Measurements from ENCODE around the gene PRAMEF5.
"Not testable (repeated sequence)": the region's sequence is repeated elsewhere in the genome, so short reads cannot be mapped to it uniquely, and the experiment has no call there.

The PRAMEF5 gene

GRCh38 chr1:13279617-13280016 is 25.6 kb downstream of the PRAMEF5 start:
- DNase-seq: not testable (repeated sequence)

DNA sequence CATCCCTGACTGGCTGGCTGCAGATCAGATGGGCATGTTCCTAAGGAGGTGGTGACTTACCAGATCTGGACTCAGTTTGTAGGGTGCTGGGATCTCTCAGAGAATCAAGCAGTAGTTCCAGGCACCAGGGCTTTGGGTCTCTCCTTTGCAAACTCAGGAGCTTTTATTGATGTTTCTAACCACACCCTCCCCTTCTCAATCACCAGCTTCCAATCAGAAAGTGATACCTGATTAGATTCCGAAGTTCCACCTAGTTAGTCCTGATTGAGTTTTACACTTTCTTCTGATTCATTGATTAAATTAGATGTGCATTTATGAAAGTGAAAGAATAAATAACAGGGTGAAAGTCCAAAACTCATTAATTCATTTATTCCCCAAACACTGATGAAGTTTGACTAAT is 31.0 kb downstream of the PRAMEF5 start, which contains the start of gene PRAMEF8:
Gene PRAMEF8 (minus strand): TSS at position 101 of the 400 bp plus-strand sequence. CDS start 1,046 bp downstream, outside the sequence.
- not testable (repeated sequence) for DNase-seq

DNA sequence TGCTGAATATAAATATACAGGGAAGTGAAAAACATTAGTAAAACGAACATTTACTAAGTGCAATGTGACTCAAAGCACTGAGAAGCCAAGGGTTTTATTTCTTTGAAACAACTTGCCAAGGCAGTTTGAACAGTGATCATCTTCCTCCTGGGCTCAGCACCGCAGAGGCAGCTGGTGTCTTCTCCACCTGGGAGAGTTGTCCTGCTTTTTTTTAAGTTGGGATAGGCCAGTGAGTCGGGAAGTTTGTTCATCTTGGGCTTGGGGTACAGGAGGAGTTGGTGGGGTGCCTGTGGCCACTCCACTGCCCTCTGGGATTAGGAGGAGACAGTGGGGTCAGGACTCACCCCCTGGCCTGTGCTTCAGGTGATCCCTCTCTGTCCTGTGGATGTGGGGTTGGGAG is 35.0 kb downstream of the PRAMEF5 start:
- not testable (repeated sequence) for DNase-seq

GRCh38 chr1:13297216-13297931 is 43.4 kb downstream of the PRAMEF5 start:
- not testable (repeated sequence) for DNase-seq

DNA sequence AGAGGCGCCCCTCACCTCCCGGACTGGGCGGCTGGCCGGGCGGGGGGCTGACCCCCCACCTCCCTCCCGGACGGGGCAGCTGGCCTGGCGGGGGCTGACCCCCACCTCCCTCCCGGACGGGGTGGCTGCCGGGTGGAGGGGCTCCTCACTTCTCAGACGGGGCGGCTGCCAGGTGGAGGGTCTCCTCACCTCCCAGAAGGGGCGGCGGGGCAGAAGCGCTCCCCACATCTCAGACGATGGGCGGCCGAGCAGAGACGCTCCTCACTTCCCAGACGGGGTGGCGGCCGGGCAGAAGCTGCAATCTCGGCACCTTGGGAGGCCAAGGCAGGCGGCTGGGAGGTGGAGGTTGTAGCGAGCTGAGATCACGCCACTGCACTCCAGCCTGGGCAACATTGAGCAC is 44.7 kb downstream of the PRAMEF5 start:
- DNase-seq: not testable (repeated sequence)

DNA sequence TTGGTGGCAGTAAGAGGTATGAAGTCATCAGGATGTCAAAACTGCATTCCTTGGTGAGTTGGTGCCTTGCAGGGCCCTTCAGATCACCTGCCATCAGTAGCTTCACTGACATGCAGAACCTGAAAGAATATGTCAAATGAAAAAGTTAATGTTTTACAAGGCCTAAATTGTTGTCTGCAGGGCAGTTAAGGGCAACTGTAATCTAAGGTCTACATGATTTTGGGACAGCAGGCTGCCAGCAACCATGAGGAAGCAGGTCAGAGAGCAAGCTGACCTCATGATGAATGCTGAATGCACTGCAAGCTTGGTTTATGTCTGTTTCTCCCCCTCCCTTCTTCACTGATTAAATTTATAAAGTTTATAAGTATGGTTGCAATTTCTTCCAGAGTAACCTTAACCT is 48.2 kb downstream of the PRAMEF5 start:
- not testable (repeated sequence) for DNase-seq

DNA sequence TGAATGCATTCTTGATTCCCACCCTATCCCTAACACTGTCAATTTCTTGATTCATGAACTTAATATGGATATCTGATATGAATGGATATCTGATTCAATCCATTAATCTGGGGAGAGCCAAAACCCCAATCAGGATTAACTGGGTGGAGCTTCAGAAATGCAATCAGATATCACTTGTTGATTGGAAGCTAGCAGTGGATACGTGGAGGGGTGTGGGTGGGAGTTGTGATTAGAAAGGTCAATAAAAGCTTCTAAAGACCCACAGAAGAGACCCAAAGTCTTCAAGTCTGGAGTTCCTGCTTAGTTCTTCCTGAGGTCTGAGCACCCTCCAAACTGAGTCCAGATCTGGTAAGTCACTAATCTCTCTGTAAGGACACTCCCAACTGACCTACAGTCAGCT is 49.2 kb downstream of the PRAMEF5 start, which contains the start of gene PRAMEF33:
Gene PRAMEF33 (plus strand): TSS at position 301 of the 400 bp plus-strand sequence. CDS start 2,416 bp downstream, outside the sequence.
- not testable (repeated sequence) for DNase-seq

Data from activated T-cell treated with anti-CD3 and anti-CD28 coated beads, Interleukin-2, amount 50 U/mL, for 48 hours (primary cell).